OCI-LY7 (cell line): ENCODE data around the gene FAM174C. TPM values are rescaled to one million over a fixed set of nuclear protein-coding genes. Genes with fewer than 3 reads are reported as not detected.

Experiments
- BruUV-seq: library from RNA; stranded (reverse); fragments of 400-500 nt; replicated peaks from 2 replicates; lab custom pipeline; 2021; lab: Mats Ljungman, UMichigan
- CTCF ChIA-PET: fragments of 300-600 bp; sonication (Branson Sonifier 250); formaldehyde crosslinking; loops from one replicate; lab custom pipeline; 2022; ENCODE audit warnings: antibody characterized with exemption; ENCODE audit not compliant: unreplicated experiment; lab: Charles Lee
- POLR2A ChIA-PET: fragments of 300-600 bp; sonication (Branson Sonifier 250); formaldehyde crosslinking; loops from one replicate; lab custom pipeline; 2022; ENCODE audit warnings: antibody characterized with exemption; lab: Charles Lee
- DNase-seq: peaks from one replicate; pipeline ENCODE4 v3.0.0-alpha.2; 2015; ENCODE audit warnings: low spot score
- H2AFZ ChIP-seq: fragments of 200-600 bp; sonication (generic), shearing (Covaris generic); 2 replicates; pipeline ENCODE4 v1.6.1; 2014; ENCODE audit warnings: mild to moderate bottlenecking, antibody characterized with exemption, low read length, moderate library complexity
- H3K27ac ChIP-seq: fragments of 200-600 bp; sonication (generic); 2 replicates; pipeline ENCODE4 v1.5.1; 2014; ENCODE audit warnings: mixed run types, low read depth, mild to moderate bottlenecking, moderate library complexity, low read length, inconsistent platforms; ENCODE audit not compliant: poor library complexity, severe bottlenecking
- H3K36me3 ChIP-seq: fragments of 200-600 bp; sonication (generic); 2 replicates; pipeline ENCODE4 v1.6.1; 2014; ENCODE audit warnings: mild to moderate bottlenecking, antibody characterized with exemption, low read length, moderate library complexity, mixed read lengths; ENCODE audit not compliant: insufficient read depth
- H3K4me1 ChIP-seq: fragments of 200-600 bp; sonication (generic); 2 replicates; pipeline ENCODE4 v1.5.1; 2014; ENCODE audit warnings: mild to moderate bottlenecking, low read length; ENCODE audit not compliant: insufficient read depth, poor library complexity, severe bottlenecking
- H3K4me2 ChIP-seq: fragments of 200-600 bp; sonication (generic); 2 replicates; pipeline ENCODE4 v1.6.1; 2014; ENCODE audit warnings: mild to moderate bottlenecking, low read length
- H3K4me3 ChIP-seq: fragments of 200-600 bp; sonication (generic); 2 replicates; pipeline ENCODE4 v1.5.1; 2014; ENCODE audit warnings: mild to moderate bottlenecking, low read depth, low read length; ENCODE audit not compliant: poor library complexity, severe bottlenecking
- H3K79me2 ChIP-seq: fragments of 200-600 bp; sonication (generic); 2 replicates; pipeline ENCODE4 v1.6.1; 2016; ENCODE audit warnings: low read depth, mild to moderate bottlenecking, low read length, moderate library complexity, mixed read lengths; ENCODE audit not compliant: insufficient read depth
- H3K9me2 ChIP-seq: fragments of 200-600 bp; sonication (generic); 2 replicates; pipeline ENCODE4 v1.6.1; 2016; ENCODE audit warnings: mild to moderate bottlenecking, low read length, mixed read lengths; ENCODE audit not compliant: insufficient read depth
- H3K9me3 ChIP-seq: fragments of 200-600 bp; sonication (generic); 2 replicates; pipeline ENCODE4 v1.6.1; 2014; ENCODE audit warnings: mild to moderate bottlenecking, mixed run types, low read length, mixed read lengths
- H4K20me1 ChIP-seq: fragments of 200-600 bp; sonication (generic); 2 replicates; pipeline ENCODE4 v1.6.1; 2014; ENCODE audit warnings: mild to moderate bottlenecking, antibody characterized with exemption, low read length, moderate library complexity, mixed read lengths; ENCODE audit not compliant: insufficient read depth
- CTCF ChIP-seq: fragments of 200-600 bp; sonication (generic); conservative IDR thresholded peaks from 2 replicates; pipeline ENCODE4 v1.5.1; 2014; ENCODE audit warnings: mild to moderate bottlenecking, antibody characterized with exemption, low read length, moderate library complexity, mixed read lengths
- EZH2phosphoT487 ChIP-seq: fragments of 200-600 bp; sonication (generic); IDR thresholded peaks from 2 replicates; pipeline ENCODE4 v1.6.1; 2018; ENCODE audit warnings: low read depth, borderline replicate concordance, mild to moderate bottlenecking, mixed run types, antibody characterized with exemption, low read length, moderate library complexity, mixed read lengths
- intact Hi-C: fragments of 100-400 bp; cut with micrococcal nuclease; formaldehyde crosslinking; loops from one replicate; pipeline ENCODE4 v1.10.0; 2022; ENCODE audit not compliant: unreplicated experiment
- total RNA-seq, 2 experiments: library from RNA; depleted of rRNA in 1 of 2; stranded (reverse); fragments of >200 nt in 1 of 2; shearing (Covaris generic) in 1 of 2; gene quantifications; 2 replicates each; pipeline ENCODE4 v1.2.3, GENCODE V29; 2014 to 2022

FAM174C gene
- total RNA-seq, 2 experiments from 2014 or later = 53.2 to 81.5 TPM

GRCh38 chr19:1258163-1258492, 17.2 kb upstream of the FAM174C start:
- peak overlapping the region; percentile 78 for H3K4me3 ChIP-seq
- H3K4me2 ChIP-seq = peak overlapping the region; percentile 90
- H3K4me1 ChIP-seq = peaks cover 54% of the 10 kb centered on the region
- H3K79me2 ChIP-seq = peaks cover 35% of the 10 kb centered on the region; the same call in 1 of the 2 replicates
- CTCF ChIA-PET = no interaction called here
- BruUV-seq = TSS peak; percentile 77
- H3K9me3 ChIP-seq = no peaks in the 10 kb centered on the region
- no peak overlapping the region for H2AFZ ChIP-seq
- POLR2A ChIA-PET = no interaction called here
- H3K9me2 ChIP-seq = no peaks in the 10 kb centered on the region
- peak overlapping the region; percentile 87 for H3K27ac ChIP-seq
- no peak for DNase-seq
- H4K20me1 ChIP-seq = 0 out of 2 replicates have a peak, but pooled peaks cover 7% of the 10 kb centered on the region
- TF ChIP-seq EZH2phosphoT487 = no peak
- TF ChIP-seq CTCF = 0 out of 2 replicates have a peak, but pooled peaks have one; percentile 1
- intact Hi-C loops = no loop called here
- H3K36me3 ChIP-seq = peaks cover 51% of the 10 kb centered on the region

- Histone ChIP-seq H3K9me2 (no peaks in the 10 kb centered on the region), H3K4me3 (peak overlapping the region; percentile 78), H3K4me1 (peaks cover 54% of the 10 kb centered on the region), H4K20me1 (0 out of 2 replicates have a peak, but pooled peaks cover 1% of the 10 kb centered on the region), H3K27ac (peak overlapping the region; percentile 87), H3K79me2 (peaks cover 33% of the 10 kb centered on the region; the same call in 1 of the 2 replicates), H3K36me3 (peaks cover 45% of the 10 kb centered on the region), H2AFZ (no peak overlapping the region), H3K9me3 (no peaks in the 10 kb centered on the region), H3K4me2 (peak overlapping the region; percentile 90)
- intact Hi-C loops = no loop called here
- ChIA-PET CTCF (no interaction called here), POLR2A (interaction anchor here (1.0 kb wide), 1 partner anchor 10 kb away, joined by 4 read pairs; no protein-coding TSS in a partner anchor)
- TF ChIP-seq CTCF = 0 out of 2 replicates have a peak, but pooled peaks have one; percentile 13
- no peak for TF ChIP-seq EZH2phosphoT487
- DNase-seq = peak; percentile 46
- BruUV-seq = no TSS peak
Measured at GRCh38 chr19:1258707-1259205, 16.6 kb upstream of the FAM174C start.

- H3K4me2 ChIP-seq = peak overlapping the region; percentile 90
- no peak for TF ChIP-seq EZH2phosphoT487
- TF ChIP-seq CTCF = no peak
- CTCF ChIA-PET = no interaction called here
Measured at GRCh38 chr19:1259206-1259875, 16.0 kb upstream of the FAM174C start.

More at GRCh38 chr19:1259206-1259875, 16.0 kb upstream of the FAM174C start:
- peak overlapping the region; percentile 87 for H3K27ac ChIP-seq
- intact Hi-C loops = no loop called here
- H4K20me1 ChIP-seq = no peaks in the 10 kb centered on the region
- peak overlapping the region; percentile 78 for H3K4me3 ChIP-seq
- no peaks in the 10 kb centered on the region for H3K9me3 ChIP-seq
- H3K79me2 ChIP-seq = peaks cover 32% of the 10 kb centered on the region; the same call in 1 of the 2 replicates
- no peak overlapping the region for H2AFZ ChIP-seq
- peaks cover 59% of the 10 kb centered on the region for H3K4me1 ChIP-seq
- DNase-seq = peak; percentile 79
- H3K36me3 ChIP-seq = peaks cover 45% of the 10 kb centered on the region
- no peaks in the 10 kb centered on the region for H3K9me2 ChIP-seq
- BruUV-seq = no TSS peak
- POLR2A ChIA-PET = interaction anchor here (1.0 kb wide), 1 partner anchor 9 kb away, joined by 4 read pairs; no protein-coding TSS in a partner anchor
